NK-92 treated with Interleukin-12 subunit alpha and Interleukin-12 subunit beta, amount 100 ng/mL, for 24 hours (cell line): ENCODE results near the gene YARS1.

Source experiments
- DNase-seq: peaks from one replicate; lab custom pipeline; 2025; lab: John Stamatoyannopoulos, UW

YARS1 gene

GRCh38 chr1:32765570-32766327 lies 51.4 kb downstream of the YARS1 start:
- no peak for DNase-seq

- no peak for DNase-seq
These were observed 52.2 kb downstream of the YARS1 start for GRCh38 chr1:32764826-32765569.

- DNase-seq: no peak
These were observed 53.9 kb downstream of the YARS1 start for GRCh38 chr1:32763221-32763620.

- DNase-seq: no peak
These were observed 55.2 kb downstream of the YARS1 start for GRCh38 chr1:32761936-32762335.

- no peak for DNase-seq
These were observed 55.8 kb downstream of the YARS1 start for GRCh38 chr1:32761253-32761877.

GRCh38 chr1:32759997-32760623 lies 57.0 kb downstream of the YARS1 start:
- DNase-seq: no peak

GRCh38 chr1:32759521-32759981 lies 57.6 kb downstream of the YARS1 start:
- DNase-seq: no peak

- no peak for DNase-seq
These were observed 58.2 kb downstream of the YARS1 start for GRCh38 chr1:32758795-32759430.

GRCh38 chr1:32758177-32758794 lies 58.9 kb downstream of the YARS1 start:
- no peak for DNase-seq

- DNase-seq: no peak
These were observed 59.8 kb downstream of the YARS1 start for GRCh38 chr1:32757213-32757895.

- no peak for DNase-seq
These were observed 61.4 kb downstream of the YARS1 start for GRCh38 chr1:32755810-32756159.

- DNase-seq: no peak
These were observed 61.9 kb downstream of the YARS1 start for GRCh38 chr1:32755098-32755809.

- no peak for DNase-seq
These were observed 62.7 kb downstream of the YARS1 start for GRCh38 chr1:32754317-32755097.

- no peak for DNase-seq
These were observed 63.4 kb downstream of the YARS1 start for GRCh38 chr1:32753532-32754316.

- no peak for DNase-seq
These were observed 67.4 kb downstream of the YARS1 start for GRCh38 chr1:32749771-32750170.

- no peak for DNase-seq
These were observed 67.8 kb downstream of the YARS1 start for GRCh38 chr1:32749332-32749731.

- no peak for DNase-seq
These were observed 68.2 kb downstream of the YARS1 start for GRCh38 chr1:32748926-32749325.

GRCh38 chr1:32748348-32748747 lies 68.8 kb downstream of the YARS1 start:
- no peak for DNase-seq

- no peak for DNase-seq
These were observed 71.0 kb downstream of the YARS1 start for GRCh38 chr1:32746130-32746529.
